Inflammatory macrophage (primary cell): ENCODE results near the gene NCAM2.

Experiments used
- DNase-seq, 2 donors: peaks; one replicate each; pipeline ENCODE4 v3.0.0-alpha.2; 2020 to 2022
- total RNA-seq, 18 experiments: gene quantifications; one replicate each; lab custom pipeline; 2026; ENCODE audit warnings: mixed read lengths in 6 of 18, inconsistent platforms in 2 of 18; lab: John Stamatoyannopoulos, UW

Gene NCAM2
- 0.11 to 0.99 (median 0.23) reads per million in 18 experiments for total RNA-seq

DNA sequence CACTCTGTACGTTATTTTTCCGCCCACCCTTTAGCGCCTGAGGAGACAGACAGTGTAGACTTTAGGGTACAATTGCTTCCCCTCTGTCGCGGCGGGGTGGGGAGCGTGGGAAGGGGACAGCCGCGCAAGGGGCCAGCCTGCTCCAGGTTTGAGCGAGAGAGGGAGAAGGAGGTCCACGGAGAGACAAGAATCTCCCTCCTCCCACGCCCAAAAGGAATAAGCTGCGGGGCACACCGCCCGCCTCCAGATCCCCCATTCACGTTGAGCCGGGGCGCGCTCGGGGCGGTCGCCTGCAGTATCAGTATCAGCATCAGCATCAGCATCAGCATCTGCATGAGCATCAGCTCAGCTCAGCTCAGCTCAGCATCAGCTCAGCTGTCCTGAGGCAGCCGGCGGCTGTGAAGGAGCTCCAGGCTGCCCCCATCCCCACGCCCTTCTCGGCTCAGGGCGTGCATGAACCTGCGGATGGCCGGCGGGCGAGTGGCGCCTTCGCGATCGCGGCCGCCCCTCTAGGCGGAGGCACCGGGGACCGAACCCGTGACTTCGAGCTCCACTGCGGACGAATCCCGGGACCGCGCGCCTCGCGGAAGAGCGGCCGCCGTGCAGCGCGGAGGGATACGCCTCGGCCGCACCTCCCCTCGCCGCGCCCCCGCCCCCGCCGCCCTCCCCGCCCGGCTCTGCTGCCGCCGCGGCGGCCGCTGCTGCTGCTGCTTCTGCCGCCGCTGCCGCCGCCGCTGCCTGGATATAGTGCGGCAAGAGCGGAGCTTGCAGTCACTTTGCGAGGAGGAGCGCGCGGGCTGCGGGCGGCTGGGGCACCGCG is at the start of gene NCAM2:
Gene NCAM2, plus strand, starts transcription at position 774 of the 820 bp plus-strand sequence.
- DNase-seq: peak; percentile 46 to 79

GRCh38 chr21:20949884-20950283 is 48.3 kb upstream of the NCAM2 start:
- DNase-seq: no peak

- DNase-seq: no peak
These were observed 32.4 kb upstream of the NCAM2 start for GRCh38 chr21:20965816-20966215.

DNA sequence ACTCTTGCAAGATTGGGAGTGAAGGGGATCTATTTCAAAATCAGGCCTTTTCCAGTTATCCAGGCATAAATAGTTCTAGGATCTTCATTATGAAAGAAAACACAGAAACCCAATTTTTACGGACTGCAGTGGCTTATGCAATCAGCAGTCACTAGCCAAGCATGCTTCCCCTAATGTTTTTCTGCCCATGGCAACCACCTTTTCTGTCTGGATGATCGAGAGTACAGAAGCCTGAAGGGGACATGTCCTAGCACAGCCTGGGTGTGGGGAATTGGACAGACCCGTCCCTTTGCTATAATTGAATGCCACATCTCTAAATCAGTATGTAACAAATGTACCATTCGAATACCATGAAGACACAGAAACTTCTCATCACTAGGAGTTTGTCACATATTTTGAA is 29.8 kb upstream of the NCAM2 start:
- DNase-seq: no peak

- no peak for DNase-seq
These were observed 27.5 kb upstream of the NCAM2 start for GRCh38 chr21:20970691-20971090.

DNA sequence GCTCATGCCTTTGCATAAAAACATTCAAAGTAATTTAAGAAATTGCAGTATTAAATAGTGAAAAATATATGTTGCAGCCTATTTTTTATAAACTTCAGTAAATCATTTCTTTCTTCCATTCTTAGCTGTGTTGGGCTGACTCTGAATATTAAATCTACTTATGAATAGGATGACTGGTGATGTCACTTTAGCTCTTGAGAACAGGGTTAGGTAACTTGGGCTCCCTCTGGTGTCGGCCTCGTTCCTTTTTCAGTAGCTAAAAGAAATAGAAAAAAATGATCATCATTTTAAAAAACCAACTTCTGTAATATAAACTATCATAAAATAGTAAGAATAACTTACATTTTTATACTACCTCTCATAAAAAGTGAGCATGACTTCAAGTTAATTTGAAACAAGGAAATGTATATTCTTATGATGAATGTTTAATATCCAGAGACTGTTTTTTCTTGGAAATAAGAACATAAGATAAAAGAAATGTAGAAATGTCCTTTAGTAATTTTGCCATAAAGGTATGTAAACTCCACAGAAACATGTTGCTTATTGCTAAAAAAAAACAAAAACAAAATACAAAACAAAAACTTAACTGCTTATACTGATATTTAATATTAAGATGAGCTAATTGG is 26.8 kb upstream of the NCAM2 start:
- DNase-seq: peak; percentile 35 to 58

DNA sequence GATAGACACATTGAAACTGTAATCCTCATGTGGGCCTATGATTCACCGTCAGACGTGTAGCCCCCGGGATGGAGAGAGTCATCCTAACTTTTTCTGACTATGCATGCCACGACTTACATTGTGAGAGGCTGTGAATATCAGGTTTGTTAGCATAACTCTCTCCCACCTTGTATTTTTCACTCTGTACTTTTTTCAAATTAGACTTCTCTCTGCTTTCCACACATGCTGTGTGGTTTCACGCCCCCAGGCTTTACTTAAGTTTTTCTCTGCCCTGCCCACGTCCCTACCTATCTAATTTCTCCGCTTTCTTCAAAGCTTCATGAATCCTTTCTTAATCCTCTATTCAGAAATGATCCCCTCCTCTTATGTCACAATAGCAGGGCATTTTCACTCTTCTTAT is 3.4 kb upstream of the NCAM2 start:
- DNase-seq: no peak

DNA sequence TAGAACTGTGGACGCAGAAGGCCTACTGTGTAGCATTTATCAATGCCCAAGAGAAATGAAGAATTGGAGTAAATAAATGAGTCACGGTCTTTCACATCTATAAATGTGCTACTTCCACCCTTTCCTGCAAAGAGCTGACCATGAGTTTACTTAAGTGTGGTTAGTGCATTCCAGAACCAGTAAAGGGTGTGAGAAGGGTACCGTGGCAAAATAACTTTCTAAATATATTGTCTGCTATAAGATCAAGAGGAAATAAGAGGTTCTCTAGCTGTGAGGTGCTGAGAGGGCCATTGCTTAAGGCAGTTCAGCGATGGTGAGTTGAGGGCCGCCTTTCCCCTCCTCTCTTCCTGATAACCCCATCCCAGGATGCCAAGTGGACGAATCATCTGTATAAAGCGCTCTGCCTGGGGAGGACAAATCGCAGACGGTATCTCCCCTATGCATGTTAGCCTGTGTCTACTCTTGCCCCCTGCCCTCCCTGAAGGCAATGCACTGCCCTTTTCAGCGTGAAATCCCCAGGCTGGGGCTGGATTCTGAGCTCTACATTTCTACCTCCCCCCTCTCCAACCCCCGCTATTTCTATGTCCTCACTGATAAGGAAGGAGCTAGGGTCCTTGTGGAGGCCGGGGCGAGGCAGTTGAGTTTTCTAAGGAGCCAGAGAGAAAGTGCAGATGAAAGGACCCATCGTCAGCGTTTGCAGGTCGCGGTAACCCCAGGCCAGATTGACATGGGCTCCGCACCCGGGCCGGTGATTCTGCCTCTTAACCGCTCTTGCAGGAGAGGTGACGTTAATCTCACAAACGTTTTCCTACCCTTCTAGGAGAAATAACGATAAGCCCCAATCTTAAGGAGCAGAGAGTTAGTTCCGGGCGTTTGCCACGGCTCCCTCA is 1.5 kb upstream of the NCAM2 start:
- DNase-seq: no peak

GRCh38 chr21:20997311-20997635 is 936 bp upstream of the NCAM2 start:
- no peak for DNase-seq

- no peak for DNase-seq
These were observed 214 bp downstream of the NCAM2 start for GRCh38 chr21:20998456-20998789.

DNA sequence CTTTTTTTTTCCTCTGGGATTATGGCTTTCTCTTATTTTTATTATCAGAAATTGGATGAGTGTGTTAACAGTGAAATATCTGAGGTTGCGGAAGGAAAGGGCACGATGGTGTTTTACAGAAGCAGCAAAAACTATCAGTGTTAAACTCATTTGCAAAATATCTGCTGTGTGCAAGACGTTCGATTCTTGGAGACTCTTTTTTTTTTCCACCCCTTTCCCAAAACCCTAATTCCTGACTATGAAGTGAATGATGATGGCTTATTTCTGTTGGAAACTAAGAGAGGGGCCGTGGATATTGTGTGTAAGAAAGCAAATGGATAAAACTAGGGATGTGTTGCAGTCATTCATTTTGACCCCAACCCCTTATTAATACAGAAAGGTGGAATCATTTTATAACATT is 677 bp downstream of the NCAM2 start:
- no peak for DNase-seq

DNA sequence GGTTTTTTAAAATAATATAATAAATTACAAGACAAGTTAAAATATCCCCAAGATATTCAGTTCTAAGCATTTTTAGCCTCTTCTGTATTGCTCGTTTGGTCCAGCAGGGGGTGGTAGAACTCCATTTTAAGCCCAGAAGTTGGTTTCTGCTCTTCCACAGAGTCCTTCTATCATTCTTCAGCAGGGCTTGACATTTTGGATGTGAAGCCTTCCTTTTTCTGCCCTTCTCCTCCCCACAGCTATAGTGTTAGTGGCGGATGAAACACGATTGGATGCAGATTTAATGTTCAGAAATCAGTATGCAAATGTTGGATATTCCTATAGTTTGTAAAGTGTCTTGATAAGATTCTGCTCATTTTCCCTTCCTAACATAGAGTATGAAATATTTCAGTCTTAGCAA is 1.4 kb downstream of the NCAM2 start:
- DNase-seq: peak; percentile 60 to 62

- no peak for DNase-seq
These were observed 2.5 kb downstream of the NCAM2 start for GRCh38 chr21:21000591-21001175.

DNA sequence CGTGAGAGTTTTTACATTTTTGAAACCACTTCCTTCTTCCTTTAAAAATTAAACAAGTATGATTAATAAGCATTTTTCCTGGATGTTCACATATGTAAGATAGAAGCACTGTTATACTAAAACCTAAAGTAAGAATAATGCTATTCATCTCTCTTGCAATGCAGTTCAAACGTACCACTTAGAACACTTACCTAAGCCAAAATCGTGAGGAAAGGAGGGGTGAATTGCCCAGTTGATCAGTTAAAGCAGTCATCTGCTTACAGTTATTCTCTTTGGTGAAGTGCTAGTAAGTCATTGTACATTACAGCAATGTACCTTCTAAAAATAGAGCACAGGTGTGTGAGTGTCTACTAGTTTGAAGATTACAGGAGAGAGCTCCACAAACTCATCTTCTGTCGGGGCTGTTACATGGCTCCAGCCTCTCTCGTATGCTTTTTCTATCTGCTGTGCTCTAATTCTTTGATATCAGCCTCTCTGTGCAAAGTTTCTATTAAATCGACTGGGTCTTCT is 3.4 kb downstream of the NCAM2 start:
- no peak for DNase-seq

- no peak for DNase-seq
These were observed 3.9 kb downstream of the NCAM2 start for GRCh38 chr21:21002153-21002552.

GRCh38 chr21:21003701-21004100 is 5.5 kb downstream of the NCAM2 start:
- DNase-seq: peak; percentile 51 to 64

DNA sequence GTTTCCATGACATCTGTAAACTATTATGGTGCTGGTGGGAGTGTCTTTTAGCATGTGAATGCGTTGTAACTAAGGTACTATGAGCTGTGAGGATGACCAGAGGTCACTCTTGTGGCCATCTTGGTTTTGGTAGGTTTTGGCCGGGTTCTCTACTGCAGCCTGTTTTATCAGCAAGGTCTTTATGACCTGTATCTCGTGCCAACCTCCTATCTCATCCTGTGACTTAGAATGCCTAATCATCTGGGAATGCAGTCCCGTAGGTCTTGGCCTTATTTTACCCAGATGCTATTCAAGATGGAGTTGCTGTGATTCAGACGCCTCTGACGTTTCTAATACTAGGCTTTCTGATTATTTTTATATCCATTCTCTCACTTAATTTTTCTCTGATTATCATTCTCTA is 9.4 kb downstream of the NCAM2 start:
- DNase-seq: no peak

DNA sequence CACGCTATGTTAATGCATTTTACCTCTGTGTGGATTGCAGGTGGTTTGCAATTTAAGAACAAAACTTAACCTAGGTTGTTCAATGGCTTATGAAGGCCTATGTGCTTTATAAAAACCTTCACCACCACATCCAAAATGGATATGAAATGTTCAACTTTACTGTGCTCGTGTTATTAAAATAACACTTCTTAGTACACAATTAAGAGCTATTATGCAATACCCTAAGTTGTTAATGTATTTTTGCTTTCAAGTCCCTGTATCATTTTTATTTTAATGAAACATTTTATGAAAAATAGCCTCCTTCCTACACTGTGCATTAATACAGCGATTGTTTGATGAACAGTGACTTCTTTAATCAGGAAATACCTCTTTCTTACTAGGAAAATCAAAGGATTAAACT is 12.0 kb downstream of the NCAM2 start:
- no peak for DNase-seq

DNA sequence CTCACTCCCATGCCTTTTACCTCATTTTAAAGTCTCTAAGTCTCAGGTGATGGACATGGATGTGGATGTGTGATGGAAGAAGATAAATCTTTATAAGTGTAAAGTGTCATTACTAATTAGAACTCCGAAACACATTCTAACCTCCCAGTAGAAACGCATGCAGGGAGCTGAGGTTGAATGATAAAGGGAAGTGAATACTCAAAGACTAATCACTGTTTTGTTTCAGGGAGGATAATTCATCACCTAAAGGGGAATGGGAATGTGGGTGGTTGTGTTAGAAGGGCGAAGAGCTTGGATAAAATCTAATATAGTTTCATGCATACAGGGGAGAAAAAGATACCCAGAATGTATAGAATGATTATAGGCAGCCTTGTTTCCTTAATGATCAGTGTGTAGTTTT is 12.5 kb downstream of the NCAM2 start:
- DNase-seq: no peak

- DNase-seq: no peak
These were observed 20.6 kb downstream of the NCAM2 start for GRCh38 chr21:21018821-21019220.

- DNase-seq: no peak
These were observed 21.5 kb downstream of the NCAM2 start for GRCh38 chr21:21019681-21020080.

- no peak for DNase-seq
These were observed 27.5 kb downstream of the NCAM2 start for GRCh38 chr21:21025742-21026141.

- peak in 1 of 2 donors; percentile 43 for DNase-seq
These were observed 30.1 kb downstream of the NCAM2 start for GRCh38 chr21:21028275-21028820.
